ENCODE results near the gene POLR1A.
A peak's percentile ranks its signal among the peaks of the same experiment; 100 is the strongest.

Gene POLR1A

GRCh38 chr2:86072271-86072858 is 33.3 kb downstream of the POLR1A start:
- Histone ChIP-seq H3K27me3 (no peaks in the 10 kb centered on the region), H3K36me3 (peaks cover 8% of the 10 kb centered on the region), H3K9me3 (no peaks in the 10 kb centered on the region), H3K4me3 (ENCODE audit: low read depth in 1 of 2, low read length in 1 of 2) (no peak overlapping the region), H3K27ac (peak overlapping the region; percentile 47), H3K4me1 (ENCODE audit: control insufficient read depth in 1 of 2, insufficient read depth in 1 of 2, low read depth in 1 of 2, low read length in 1 of 2) (peaks cover 0 to 6% of the 10 kb centered on the region in 2 experiments)
- no peak for TF ChIP-seq CTCF (IDR thresholded peaks at IDR 0.05)

- H3K9me3 ChIP-seq: no peaks in the 10 kb centered on the region
- no peak overlapping the region for H3K4me3 ChIP-seq (ENCODE audit: low read depth in 1 of 2, low read length in 1 of 2)
- H3K27me3 ChIP-seq: no peaks in the 10 kb centered on the region
- no peak overlapping the region for H3K27ac ChIP-seq
- peaks cover 8% of the 10 kb centered on the region for H3K36me3 ChIP-seq
- H3K4me1 ChIP-seq (ENCODE audit: control insufficient read depth in 1 of 2, insufficient read depth in 1 of 2, low read depth in 1 of 2, low read length in 1 of 2): peaks cover 0 to 6% of the 10 kb centered on the region in 2 experiments
- TF ChIP-seq CTCF (IDR thresholded peaks at IDR 0.05): no peak
Observed at GRCh38 chr2:86070868-86071267, 34.8 kb downstream of the POLR1A start.

GRCh38 chr2:86069783-86070339 is 35.8 kb downstream of the POLR1A start:
- TF ChIP-seq CTCF (IDR thresholded peaks at IDR 0.05): no peak
- H3K36me3 ChIP-seq: peaks cover 13% of the 10 kb centered on the region

GRCh38 chr2:86069091-86069685 is 36.5 kb downstream of the POLR1A start:
- no peak overlapping the region for H3K4me3 ChIP-seq (ENCODE audit: low read depth in 1 of 2, low read length in 1 of 2)
- H3K9me3 ChIP-seq: no peaks in the 10 kb centered on the region
- peaks cover 0 to 6% of the 10 kb centered on the region in 2 experiments for H3K4me1 ChIP-seq (ENCODE audit: control insufficient read depth in 1 of 2, insufficient read depth in 1 of 2, low read depth in 1 of 2, low read length in 1 of 2)
- peaks cover 18% of the 10 kb centered on the region for H3K36me3 ChIP-seq
- H3K27me3 ChIP-seq: no peaks in the 10 kb centered on the region
- TF ChIP-seq CTCF (IDR thresholded peaks at IDR 0.05): no peak
- no peak overlapping the region for H3K27ac ChIP-seq

More at GRCh38 chr2:86069783-86070339, 35.8 kb downstream of the POLR1A start:
- Histone ChIP-seq H3K9me3 (no peaks in the 10 kb centered on the region), H3K4me1 (ENCODE audit: control insufficient read depth in 1 of 2, insufficient read depth in 1 of 2, low read depth in 1 of 2, low read length in 1 of 2) (peaks cover 0 to 6% of the 10 kb centered on the region in 2 experiments), H3K27ac (no peak overlapping the region), H3K27me3 (no peaks in the 10 kb centered on the region), H3K4me3 (ENCODE audit: low read depth in 1 of 2, low read length in 1 of 2) (no peak overlapping the region)

GRCh38 chr2:86068648-86069047 is 37.0 kb downstream of the POLR1A start:
- no peaks in the 10 kb centered on the region for H3K9me3 ChIP-seq
- peaks cover 18% of the 10 kb centered on the region for H3K36me3 ChIP-seq
- no peak overlapping the region for H3K27ac ChIP-seq
- H3K27me3 ChIP-seq: no peaks in the 10 kb centered on the region
- H3K4me3 ChIP-seq (ENCODE audit: low read depth in 1 of 2, low read length in 1 of 2): no peak overlapping the region
- peaks cover 0 to 6% of the 10 kb centered on the region in 2 experiments for H3K4me1 ChIP-seq (ENCODE audit: control insufficient read depth in 1 of 2, insufficient read depth in 1 of 2, low read depth in 1 of 2, low read length in 1 of 2)
- no peak for TF ChIP-seq CTCF (IDR thresholded peaks at IDR 0.05)
